Fibroblast of villous mesenchyme (primary cell): Measurements from ENCODE around the gene MCTP1. TPM values are rescaled to one million over a fixed set of nuclear protein-coding genes. Genes with fewer than 3 reads are reported as not detected.

ENCODE experiments used
- DNase-seq: peaks from one replicate; pipeline ENCODE4 v3.0.0-alpha.2; 2010; ENCODE audit warnings: low read depth
- H3K4me3 ChIP-seq: 2 replicates; pipeline ENCODE4 v1.5.1; 2011; ENCODE audit warnings: low read depth, mild to moderate bottlenecking, low read length
- CTCF ChIP-seq: IDR thresholded peaks from 2 replicates; pipeline ENCODE4 v1.5.1; 2012; ENCODE audit warnings: low read depth, mild to moderate bottlenecking, low read length; ENCODE audit not compliant: insufficient read depth
- total RNA-seq: library from RNA; depleted of rRNA; stranded (reverse); fragments of >200 nt; gene quantifications from 2 replicates; pipeline ENCODE4 v1.2.3, GENCODE V29; 2012

Gene MCTP1
- total RNA-seq, 1 donor: 14.7 TPM

GRCh38 chr5:95177456-95177855, 107.4 kb downstream of the MCTP1 start:
- no peak overlapping the region for H3K4me3 ChIP-seq
- no peak for TF ChIP-seq CTCF
- DNase-seq: no peak

GRCh38 chr5:95175106-95175505, 109.8 kb downstream of the MCTP1 start:
- H3K4me3 ChIP-seq: no peak overlapping the region
- no peak for DNase-seq
- no peak for TF ChIP-seq CTCF

GRCh38 chr5:95172659-95173058, 112.2 kb downstream of the MCTP1 start:
- no peak for TF ChIP-seq CTCF
- no peak overlapping the region for H3K4me3 ChIP-seq
- no peak for DNase-seq

- no peak for TF ChIP-seq CTCF
- no peak overlapping the region for H3K4me3 ChIP-seq
- no peak for DNase-seq
Observed at GRCh38 chr5:95164861-95165260, 120.0 kb downstream of the MCTP1 start.

- TF ChIP-seq CTCF: no peak
- no peak overlapping the region for H3K4me3 ChIP-seq
- DNase-seq: no peak
Observed at GRCh38 chr5:95163079-95163478, 121.8 kb downstream of the MCTP1 start.

- DNase-seq: no peak
- TF ChIP-seq CTCF: no peak
Observed at GRCh38 chr5:95162231-95162992, 122.5 kb downstream of the MCTP1 start.

GRCh38 chr5:95159603-95160002, 125.3 kb downstream of the MCTP1 start:
- no peak for TF ChIP-seq CTCF
- no peak for DNase-seq

More at GRCh38 chr5:95162231-95162992, 122.5 kb downstream of the MCTP1 start:
- no peak overlapping the region for H3K4me3 ChIP-seq

More at GRCh38 chr5:95159603-95160002, 125.3 kb downstream of the MCTP1 start:
- H3K4me3 ChIP-seq: no peak overlapping the region
